ENCODE measurements around the gene ERF.

Gene ERF

GRCh38 chr19:42254850-42255765 lies at the start of gene ERF:
Gene ERF, minus strand, starts transcription at chr19:42255128. Its CDS starts 129 bp downstream, at chr19:42254999.
- DNase-seq: peak; percentile 54

DNA sequence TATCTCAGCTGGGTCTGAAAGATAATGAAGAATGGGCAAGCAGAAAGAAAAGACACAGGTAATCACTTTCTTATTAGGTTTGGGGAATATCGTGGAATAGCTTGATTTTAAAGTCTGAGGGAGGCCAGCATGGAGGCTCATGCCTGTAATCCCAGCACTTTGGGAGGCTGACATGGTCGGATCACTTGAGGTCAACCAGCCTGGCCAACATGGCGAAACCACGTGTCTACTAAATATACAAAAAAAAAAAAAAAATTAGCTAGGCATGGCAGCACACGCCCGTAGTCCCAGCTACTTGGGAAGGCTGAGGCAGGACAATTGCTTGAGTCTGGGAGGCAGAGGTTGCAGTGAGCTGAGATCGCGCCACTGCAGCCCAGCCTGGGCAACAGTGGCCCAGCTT lies 48.9 kb upstream of the ERF start:
- DNase-seq: no peak

GRCh38 chr19:42303101-42303464 lies 48.2 kb upstream of the ERF start:
- no peak for DNase-seq

DNA sequence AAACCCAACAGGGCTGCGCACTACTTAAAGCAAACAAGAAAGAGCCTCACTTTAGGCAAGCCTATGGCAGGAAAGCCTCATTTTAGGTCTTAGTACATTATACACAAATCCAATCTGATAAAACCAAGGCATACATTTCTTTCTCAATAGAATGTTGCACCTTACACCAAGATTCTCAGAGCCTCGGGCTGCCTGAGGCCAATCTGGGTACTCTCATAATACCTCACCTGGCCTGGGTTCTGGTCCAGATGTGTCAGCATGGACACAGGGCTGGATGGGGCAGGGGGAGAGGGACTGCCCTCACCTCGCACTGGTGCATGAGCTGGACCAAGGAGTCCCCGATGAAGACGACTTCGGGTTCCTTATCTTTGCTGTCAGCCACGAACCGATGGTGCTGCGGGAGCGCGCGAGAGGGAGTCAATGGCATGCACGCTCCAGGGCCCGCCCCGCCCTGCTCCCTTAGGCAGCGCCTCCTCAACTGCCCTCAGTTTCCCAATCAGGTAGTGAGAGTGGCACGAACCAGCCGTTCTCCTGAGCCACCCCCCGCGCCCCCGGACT lies 46.8 kb upstream of the ERF start, which contains the start of gene PRR19:
Gene PRR19 (plus strand): TSS at position 487 of the 558 bp plus-strand sequence. CDS start 7,453 bp downstream, outside the sequence.
- no peak for DNase-seq

GRCh38 chr19:42297039-42297438 lies 42.1 kb upstream of the ERF start:
- DNase-seq: no peak

GRCh38 chr19:42295831-42296525 lies 41.0 kb upstream of the ERF start:
- DNase-seq: peak; percentile 84

- DNase-seq: no peak
These were observed 40.4 kb upstream of the ERF start for GRCh38 chr19:42295342-42295741.

DNA sequence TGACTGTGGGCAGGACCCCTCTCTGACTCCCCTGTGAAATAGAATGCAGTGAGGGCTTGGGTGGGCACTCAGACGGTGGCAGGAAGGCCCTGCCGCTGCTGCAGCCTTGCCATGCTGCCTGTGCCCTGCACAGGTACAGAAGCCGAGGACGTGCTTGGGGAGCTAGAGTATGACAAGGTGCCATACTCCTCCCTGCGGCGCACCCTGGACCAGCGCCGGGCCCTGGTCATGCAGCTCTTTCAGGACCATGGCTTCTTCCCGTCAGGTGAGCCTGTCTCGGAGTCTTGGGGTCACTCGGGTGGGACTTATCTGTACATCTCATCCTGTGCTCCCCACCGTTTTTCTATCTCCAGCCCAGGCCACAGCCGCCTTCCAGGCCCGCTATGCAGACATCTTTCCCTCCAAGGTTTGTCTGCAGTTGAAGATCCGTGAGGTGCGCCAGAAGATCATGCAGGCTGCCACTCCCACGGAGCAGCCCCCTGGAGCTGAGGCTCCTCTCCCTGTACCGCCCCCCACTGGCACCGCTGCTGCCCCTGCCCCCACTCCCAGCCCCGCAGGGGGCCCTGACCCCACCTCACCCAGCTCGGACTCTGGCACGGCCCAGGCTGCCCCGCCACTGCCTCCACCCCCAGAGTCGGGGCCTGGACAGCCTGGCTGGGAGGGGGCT lies 39.7 kb upstream of the ERF start:
- no peak for DNase-seq

GRCh38 chr19:42293948-42294347 lies 39.0 kb upstream of the ERF start:
- DNase-seq: no peak

DNA sequence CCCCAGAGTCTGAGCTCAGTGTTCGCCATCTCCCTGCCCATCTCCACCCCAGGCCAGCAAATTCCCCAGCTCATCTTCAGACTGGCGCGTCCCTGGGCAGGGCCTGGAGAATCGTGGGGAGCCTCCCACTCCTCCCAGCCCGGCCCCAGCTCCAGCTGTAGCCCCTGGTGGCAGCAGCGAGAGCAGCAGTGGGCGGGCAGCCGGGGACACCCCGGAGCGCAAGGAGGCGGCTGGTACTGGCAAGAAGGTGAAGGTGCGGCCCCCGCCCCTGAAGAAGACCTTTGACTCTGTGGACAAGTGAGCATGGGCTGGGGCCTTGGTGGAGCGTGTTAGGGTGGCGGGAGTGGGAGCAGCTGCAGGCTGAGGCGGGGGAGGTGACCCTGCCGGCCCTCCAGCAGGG lies 38.6 kb upstream of the ERF start:
- DNase-seq: no peak

GRCh38 chr19:42292963-42293362 lies 38.0 kb upstream of the ERF start:
- no peak for DNase-seq

DNA sequence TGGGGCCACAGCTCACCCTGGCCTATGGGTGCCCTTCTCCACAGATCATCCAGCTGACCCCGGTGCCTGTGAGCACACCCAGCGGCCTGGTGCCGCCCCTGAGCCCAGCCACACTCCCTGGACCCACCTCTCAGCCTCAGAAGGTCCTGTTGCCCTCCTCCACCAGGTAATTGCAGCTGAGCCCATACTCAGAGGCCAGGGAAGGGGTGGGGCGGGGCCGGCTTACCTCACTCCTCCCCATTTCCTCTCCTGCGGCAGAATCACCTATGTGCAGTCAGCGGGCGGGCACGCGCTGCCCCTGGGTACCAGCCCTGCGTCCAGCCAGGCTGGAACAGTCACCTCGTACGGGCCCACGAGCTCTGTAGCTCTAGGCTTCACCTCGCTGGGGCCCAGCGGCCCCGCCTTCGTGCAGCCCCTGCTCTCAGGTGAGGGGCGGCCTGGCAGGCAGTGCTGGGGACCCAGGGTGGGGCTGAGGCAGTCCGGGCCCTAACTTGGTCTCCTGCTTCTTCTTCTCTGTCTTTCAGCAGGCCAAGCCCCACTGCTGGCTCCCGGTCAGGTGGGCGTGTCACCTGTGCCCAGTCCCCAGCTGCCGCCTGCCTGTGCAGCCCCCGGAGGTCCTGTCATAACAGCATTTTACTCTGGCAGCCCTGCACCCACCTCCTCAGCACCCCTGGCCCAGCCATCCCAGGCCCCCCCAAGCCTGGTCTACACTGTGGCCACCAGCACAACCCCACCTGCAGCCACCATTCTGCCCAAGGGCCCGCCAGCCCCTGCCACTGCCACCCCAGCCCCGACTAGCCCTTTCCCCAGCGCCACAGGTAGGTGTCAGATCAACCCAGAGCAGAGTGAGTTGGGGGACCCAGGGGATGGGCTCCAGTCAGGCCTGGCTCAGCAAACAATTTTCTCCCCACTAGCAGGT lies 37.4 kb upstream of the ERF start:
- DNase-seq: no peak

GRCh38 chr19:42291435-42291810 lies 36.5 kb upstream of the ERF start:
- DNase-seq: no peak

DNA sequence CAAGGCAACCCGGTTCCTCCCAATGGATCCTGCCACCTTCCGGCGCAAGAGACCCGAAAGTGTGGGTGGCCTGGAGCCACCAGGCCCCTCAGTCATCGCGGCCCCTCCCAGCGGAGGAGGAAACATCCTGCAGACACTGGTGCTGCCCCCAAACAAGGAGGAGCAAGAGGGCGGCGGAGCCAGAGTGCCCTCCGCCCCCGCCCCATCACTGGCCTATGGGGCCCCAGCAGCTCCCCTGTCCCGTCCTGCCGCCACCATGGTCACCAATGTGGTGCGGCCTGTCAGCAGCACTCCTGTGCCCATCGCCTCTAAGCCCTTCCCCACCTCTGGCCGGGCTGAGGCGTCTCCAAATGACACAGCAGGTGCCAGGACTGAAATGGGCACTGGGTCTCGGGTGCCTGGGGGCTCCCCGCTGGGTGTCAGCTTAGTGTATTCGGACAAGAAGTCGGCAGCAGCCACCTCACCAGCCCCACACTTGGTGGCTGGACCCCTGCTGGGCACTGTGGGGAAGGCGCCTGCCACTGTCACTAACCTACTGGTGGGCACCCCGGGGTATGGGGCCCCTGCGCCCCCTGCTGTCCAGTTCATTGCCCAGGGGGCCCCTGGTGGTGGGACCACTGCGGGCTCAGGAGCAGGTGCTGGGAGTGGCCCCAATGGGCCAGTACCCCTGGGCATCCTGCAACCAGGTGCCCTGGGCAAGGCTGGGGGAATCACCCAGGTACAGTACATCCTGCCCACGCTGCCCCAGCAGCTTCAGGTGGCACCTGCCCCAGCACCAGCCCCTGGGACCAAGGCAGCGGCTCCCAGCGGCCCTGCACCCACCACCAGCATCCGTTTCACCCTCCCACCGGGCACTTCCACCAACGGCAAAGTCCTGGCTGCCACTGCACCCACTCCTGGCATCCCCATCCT lies 35.9 kb upstream of the ERF start:
- DNase-seq: no peak

DNA sequence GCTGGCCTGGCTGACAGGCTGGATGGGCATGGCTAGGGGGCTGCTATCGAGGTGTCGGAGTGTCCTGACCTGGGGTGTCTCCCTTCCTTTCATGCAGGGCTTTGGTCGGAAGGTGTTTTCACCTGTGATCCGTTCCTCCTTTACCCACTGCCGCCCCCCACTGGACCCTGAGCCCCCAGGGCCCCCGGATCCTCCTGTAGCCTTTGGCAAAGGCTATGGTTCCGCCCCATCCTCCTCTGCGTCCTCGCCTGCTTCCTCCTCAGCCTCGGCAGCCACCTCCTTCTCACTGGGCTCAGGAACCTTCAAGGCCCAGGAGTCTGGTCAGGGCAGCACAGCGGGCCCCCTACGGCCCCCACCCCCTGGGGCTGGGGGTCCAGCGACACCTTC lies 35.2 kb upstream of the ERF start:
- DNase-seq: no peak

DNA sequence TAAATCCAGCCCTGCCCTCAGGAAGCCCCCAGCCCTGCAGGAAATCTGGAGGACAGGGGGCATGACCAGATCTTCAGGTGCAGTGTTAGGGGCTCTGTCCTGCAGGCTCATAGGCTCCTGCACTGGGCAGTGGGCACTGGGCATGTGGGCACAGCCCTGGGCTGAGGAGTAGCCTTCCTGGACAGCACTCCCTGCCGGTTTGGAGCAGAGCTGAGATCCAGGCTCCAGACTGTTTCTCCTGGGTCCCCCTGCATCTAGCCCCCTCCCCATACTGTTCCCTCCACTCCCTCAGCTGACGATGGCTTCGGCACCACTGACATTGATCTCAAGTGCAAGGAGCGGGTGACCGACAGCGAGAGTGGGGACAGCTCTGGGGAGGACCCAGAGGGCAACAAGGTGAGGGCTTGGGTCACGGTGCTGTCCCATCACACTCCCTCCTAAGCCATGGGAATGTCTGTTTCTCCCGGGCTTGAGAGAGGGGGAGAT lies 34.7 kb upstream of the ERF start:
- no peak for DNase-seq

DNA sequence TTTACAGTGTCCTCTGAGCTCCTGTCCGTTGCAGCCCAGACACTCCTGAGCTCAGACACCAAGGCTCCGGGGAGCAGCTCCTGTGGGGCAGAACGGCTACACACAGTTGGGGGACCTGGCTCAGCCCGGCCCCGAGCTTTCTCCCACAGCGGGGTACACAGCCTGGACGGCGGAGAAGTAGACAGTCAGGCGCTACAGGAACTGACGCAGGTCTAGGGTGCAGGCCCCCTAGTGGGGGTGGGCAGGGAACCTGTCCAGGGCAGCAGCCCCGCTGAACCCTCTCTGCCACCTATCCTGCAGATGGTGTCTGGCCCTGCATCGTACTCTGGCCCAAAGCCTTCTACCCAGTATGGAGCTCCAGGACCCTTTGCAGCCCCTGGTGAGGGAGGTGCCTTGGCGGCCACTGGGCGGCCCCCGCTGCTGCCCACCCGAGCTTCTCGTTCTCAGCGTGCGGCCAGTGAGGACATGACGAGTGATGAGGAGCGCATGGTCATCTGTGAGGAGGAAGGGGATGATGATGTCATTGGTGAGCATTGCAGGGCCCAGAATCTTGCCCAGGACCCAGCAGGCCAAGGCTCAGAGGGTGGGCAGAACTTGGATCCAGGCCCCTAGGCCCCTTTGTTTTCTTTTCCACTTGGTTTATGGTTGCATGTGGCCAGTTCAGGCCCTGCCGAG lies 34.1 kb upstream of the ERF start:
- no peak for DNase-seq

DNA sequence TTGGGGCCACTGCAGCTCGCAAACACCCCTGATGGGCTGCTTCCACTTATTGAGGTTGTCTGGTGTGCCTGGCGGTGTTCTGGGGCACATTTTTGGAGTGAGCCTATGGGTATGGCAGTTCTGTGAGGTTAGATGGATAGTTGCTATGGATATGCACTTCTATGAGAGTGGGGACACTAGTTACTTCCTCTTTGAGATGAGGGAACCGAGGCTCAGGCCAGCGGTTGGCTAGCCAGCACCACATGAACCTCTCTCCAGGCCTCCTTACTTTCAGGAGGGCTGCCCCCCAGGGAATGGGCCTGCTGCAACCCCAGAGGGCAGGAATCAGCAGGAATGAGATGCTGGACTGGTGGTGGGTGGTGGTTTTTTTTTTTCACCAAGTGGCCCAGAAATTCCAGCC lies 33.5 kb upstream of the ERF start:
- no peak for DNase-seq

- DNase-seq: no peak
These were observed 32.8 kb upstream of the ERF start for GRCh38 chr19:42287827-42288107.

DNA sequence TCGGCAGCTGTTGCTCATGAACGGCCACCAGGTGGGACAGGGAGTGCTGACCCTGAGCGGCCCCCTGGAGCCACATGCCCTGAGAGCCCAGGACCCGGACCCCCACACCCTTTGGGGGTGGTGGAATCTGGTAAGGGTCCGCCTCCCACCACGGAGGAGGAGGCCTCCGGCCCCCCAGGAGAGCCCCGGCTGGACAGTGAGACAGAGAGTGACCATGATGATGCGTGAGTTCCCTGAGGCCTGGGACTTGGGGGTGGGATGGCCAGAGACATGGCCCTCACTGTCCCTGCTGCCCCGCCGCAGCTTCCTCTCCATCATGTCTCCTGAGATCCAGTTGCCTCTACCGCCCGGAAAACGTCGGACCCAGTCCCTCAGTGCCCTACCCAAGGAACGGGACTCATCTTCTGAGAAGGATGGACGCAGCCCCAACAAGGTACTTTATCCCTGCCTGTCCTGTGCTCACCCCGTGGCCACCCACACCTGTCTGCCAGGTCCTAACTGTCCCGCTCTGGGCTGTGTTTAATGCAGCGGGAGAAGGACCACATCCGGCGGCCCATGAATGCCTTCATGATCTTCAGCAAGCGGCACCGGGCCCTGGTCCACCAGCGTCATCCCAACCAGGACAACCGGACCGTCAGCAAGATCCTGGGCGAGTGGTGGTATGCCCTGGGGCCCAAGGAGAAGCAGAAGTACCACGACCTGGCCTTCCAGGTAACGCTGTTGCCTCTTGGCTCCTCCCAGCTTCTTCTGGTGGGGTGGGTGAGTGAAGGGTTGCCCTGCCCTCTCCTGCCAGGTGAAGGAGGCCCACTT lies 32.3 kb upstream of the ERF start:
- DNase-seq: no peak

Measured in NCI-H1694 (cell line).